H1 (cell line): ENCODE measurements around the gene MSN. TPM values are rescaled to one million over a fixed set of nuclear protein-coding genes. Genes with fewer than 3 reads are reported as not detected.
A peak's percentile ranks its signal among the peaks of the same experiment; 100 is the strongest.

Source experiments
- ASH2L ChIP-seq: fragments of 200-600, 300-600 bp; sonication (generic); IDR thresholded peaks from one replicate; pipeline ENCODE4 v1.7.1; 2017; ENCODE audit warnings: low read length
- BRCA1 ChIP-seq: IDR thresholded peaks from 2 replicates; pipeline ENCODE4 v1.6.1; 2012; ENCODE audit warnings: low read depth, low read length, improper control_type of control experiment
- CHD2 ChIP-seq: IDR thresholded peaks from 2 replicates; pipeline ENCODE4 v1.6.1; 2012; ENCODE audit warnings: low read length, improper control_type of control experiment
- FOSL1 ChIP-seq: IDR thresholded peaks from 2 replicates; pipeline ENCODE4 v1.6.1; 2011; ENCODE audit warnings: mild to moderate bottlenecking, low read depth, low read length, moderate library complexity; ENCODE audit not compliant: insufficient read depth
- NANOG ChIP-seq: IDR thresholded peaks from 2 replicates; pipeline ENCODE4 v1.6.1; 2011; ENCODE audit warnings: low read length, low read depth, mild to moderate bottlenecking, inconsistent platforms; ENCODE audit not compliant: insufficient read depth, poor library complexity, severe bottlenecking
- PHF8 ChIP-seq: fragments of 200-600 bp; sonication (generic); conservative IDR thresholded peaks from 2 replicates; pipeline ENCODE4 v1.7.1; 2012; ENCODE audit warnings: low read depth, mild to moderate bottlenecking, inconsistent platforms, low read length, moderate library complexity
- POLR2A ChIP-seq, 2 experiments: IDR thresholded peaks; 1 replicate in 1 of 2; 2 replicates in 1 of 2; pipeline ENCODE4 v1.6.1; 2011; ENCODE audit warnings: low read depth in 2 of 2, low read length in 2 of 2, mild to moderate bottlenecking in 2 of 2; ENCODE audit errors: control extremely low read depth in 1 of 2
- SAP30 ChIP-seq: fragments of 300-600 bp; sonication (generic); IDR thresholded peaks from 2 replicates; pipeline ENCODE4 v1.7.1; 2012; ENCODE audit warnings: low read length, moderate library complexity, mild to moderate bottlenecking, inconsistent platforms; ENCODE audit not compliant: insufficient read depth, insufficient replicate concordance
- SIX5 ChIP-seq: IDR thresholded peaks from 2 replicates; pipeline ENCODE4 v1.6.1; 2011; ENCODE audit warnings: mild to moderate bottlenecking, low read depth, low read length
- polyA plus RNA-seq, 7 experiments: library from polyadenylated mRNA; depleted of rRNA in 3 of 7; stranded (reverse) in 5 of 7; unstranded in 2 of 7; fragments of >200 nt in 5 of 7; fragments of 200-250 nt in 2 of 7; gene quantifications; 1 replicate in 5 of 7; 2 replicates in 1 of 7; 4 replicates in 1 of 7; pipeline versions ENCODE4 v1.2.1 to v1.2.3, GENCODE V29; 2011 to 2013; ENCODE audit warnings: missing spikeins in 2 of 7, mixed read lengths in 2 of 7
- total RNA-seq: library from RNA; stranded (reverse); fragmentation: NEBNext Ultra II Directional; extraction: Animal tissue kit (Norgen Biotek cat#: 25700); gene quantifications from 2 replicates; pipeline ENCODE4 v1.2.1, GENCODE V29; 2021
- TF ChIP-seq, protein P1 (sequence below): fragments of 300-600 bp; sonication (generic); IDR thresholded peaks from 2 replicates; pipeline ENCODE4 v1.7.1; 2012; ENCODE audit warnings: low read length, moderate library complexity, mild to moderate bottlenecking, inconsistent platforms; ENCODE audit not compliant: insufficient replicate concordance

MSN gene
- total and polyA plus RNA-seq, 2 of the 8 experiments (the other 6 are each of a cell fraction or from before 2014, with no cell fraction given) = 112 to 133 TPM

DNA sequence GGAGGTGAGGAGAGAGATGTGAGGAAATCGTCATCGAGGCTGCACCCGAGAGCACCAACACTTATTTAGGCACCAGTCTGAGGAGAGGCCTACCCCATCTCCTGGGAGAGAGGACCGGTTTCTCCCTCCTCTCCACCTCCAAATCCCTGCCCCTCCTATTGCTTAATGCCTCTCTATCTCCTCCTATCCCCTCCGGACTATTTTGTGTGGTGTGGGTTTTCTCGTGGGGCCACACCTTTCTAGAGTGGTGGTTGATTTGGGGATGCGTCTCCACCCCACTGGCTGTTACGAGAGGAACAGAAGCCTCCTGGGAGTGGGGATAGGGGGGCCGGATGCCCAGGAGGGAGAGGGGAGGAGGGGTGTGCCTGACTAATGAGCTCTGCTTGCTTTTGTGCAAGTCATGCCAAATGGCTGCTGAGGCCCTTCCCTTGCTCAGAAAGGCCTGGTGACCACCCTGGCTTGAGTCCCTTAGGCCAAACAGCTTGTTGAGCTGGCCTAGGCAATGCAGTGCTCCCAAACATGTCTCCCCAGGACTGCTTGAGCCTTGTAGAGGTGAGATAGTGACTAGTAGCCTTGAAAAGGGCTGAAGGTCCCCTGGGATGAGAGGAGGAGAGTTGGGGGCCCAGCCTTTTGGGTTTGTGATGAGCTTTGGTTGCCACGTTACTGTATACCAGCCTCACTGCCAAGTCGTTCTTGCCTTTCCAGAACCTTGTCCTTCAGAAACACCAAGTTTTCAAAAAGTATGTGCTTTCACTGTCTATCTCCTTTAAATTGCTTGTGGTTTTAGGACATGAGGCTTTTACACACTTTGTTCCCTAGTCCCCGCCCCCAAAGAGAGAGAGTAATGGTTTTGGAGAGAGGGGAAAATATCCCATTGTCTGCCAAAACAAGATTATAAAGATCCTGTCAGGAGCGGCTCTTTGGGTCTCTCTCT, 1.2 kb downstream of the MSN start (continued):
- TF ChIP-seq, protein P1, sequence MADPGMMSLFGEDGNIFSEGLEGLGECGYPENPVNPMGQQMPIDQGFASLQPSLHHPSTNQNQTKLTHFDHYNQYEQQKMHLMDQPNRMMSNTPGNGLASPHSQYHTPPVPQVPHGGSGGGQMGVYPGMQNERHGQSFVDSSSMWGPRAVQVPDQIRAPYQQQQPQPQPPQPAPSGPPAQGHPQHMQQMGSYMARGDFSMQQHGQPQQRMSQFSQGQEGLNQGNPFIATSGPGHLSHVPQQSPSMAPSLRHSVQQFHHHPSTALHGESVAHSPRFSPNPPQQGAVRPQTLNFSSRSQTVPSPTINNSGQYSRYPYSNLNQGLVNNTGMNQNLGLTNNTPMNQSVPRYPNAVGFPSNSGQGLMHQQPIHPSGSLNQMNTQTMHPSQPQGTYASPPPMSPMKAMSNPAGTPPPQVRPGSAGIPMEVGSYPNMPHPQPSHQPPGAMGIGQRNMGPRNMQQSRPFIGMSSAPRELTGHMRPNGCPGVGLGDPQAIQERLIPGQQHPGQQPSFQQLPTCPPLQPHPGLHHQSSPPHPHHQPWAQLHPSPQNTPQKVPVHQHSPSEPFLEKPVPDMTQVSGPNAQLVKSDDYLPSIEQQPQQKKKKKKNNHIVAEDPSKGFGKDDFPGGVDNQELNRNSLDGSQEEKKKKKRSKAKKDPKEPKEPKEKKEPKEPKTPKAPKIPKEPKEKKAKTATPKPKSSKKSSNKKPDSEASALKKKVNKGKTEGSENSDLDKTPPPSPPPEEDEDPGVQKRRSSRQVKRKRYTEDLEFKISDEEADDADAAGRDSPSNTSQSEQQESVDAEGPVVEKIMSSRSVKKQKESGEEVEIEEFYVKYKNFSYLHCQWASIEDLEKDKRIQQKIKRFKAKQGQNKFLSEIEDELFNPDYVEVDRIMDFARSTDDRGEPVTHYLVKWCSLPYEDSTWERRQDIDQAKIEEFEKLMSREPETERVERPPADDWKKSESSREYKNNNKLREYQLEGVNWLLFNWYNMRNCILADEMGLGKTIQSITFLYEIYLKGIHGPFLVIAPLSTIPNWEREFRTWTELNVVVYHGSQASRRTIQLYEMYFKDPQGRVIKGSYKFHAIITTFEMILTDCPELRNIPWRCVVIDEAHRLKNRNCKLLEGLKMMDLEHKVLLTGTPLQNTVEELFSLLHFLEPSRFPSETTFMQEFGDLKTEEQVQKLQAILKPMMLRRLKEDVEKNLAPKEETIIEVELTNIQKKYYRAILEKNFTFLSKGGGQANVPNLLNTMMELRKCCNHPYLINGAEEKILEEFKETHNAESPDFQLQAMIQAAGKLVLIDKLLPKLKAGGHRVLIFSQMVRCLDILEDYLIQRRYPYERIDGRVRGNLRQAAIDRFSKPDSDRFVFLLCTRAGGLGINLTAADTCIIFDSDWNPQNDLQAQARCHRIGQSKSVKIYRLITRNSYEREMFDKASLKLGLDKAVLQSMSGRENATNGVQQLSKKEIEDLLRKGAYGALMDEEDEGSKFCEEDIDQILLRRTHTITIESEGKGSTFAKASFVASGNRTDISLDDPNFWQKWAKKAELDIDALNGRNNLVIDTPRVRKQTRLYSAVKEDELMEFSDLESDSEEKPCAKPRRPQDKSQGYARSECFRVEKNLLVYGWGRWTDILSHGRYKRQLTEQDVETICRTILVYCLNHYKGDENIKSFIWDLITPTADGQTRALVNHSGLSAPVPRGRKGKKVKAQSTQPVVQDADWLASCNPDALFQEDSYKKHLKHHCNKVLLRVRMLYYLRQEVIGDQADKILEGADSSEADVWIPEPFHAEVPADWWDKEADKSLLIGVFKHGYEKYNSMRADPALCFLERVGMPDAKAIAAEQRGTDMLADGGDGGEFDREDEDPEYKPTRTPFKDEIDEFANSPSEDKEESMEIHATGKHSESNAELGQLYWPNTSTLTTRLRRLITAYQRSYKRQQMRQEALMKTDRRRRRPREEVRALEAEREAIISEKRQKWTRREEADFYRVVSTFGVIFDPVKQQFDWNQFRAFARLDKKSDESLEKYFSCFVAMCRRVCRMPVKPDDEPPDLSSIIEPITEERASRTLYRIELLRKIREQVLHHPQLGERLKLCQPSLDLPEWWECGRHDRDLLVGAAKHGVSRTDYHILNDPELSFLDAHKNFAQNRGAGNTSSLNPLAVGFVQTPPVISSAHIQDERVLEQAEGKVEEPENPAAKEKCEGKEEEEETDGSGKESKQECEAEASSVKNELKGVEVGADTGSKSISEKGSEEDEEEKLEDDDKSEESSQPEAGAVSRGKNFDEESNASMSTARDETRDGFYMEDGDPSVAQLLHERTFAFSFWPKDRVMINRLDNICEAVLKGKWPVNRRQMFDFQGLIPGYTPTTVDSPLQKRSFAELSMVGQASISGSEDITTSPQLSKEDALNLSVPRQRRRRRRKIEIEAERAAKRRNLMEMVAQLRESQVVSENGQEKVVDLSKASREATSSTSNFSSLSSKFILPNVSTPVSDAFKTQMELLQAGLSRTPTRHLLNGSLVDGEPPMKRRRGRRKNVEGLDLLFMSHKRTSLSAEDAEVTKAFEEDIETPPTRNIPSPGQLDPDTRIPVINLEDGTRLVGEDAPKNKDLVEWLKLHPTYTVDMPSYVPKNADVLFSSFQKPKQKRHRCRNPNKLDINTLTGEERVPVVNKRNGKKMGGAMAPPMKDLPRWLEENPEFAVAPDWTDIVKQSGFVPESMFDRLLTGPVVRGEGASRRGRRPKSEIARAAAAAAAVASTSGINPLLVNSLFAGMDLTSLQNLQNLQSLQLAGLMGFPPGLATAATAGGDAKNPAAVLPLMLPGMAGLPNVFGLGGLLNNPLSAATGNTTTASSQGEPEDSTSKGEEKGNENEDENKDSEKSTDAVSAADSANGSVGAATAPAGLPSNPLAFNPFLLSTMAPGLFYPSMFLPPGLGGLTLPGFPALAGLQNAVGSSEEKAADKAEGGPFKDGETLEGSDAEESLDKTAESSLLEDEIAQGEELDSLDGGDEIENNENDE = no peak
- TF ChIP-seq POLR2A (IDR thresholded peaks at IDR 0.05; ENCODE audit: control extremely low read depth in 1 of 2, low read depth in 2 of 2, low read length in 2 of 2) (peak in 1 of 2 experiments; percentile 29; a peak in 2 of 3 replicates), SIX5 (no peak), NANOG (no peak), BRCA1 (no peak), ASH2L (no peak), CHD2 (no peak), FOSL1 (no peak), SAP30 (no peak), PHF8 (no peak)
